AG09309 (cell line): ENCODE results near the gene MDP1.

Experiments
- DNase-seq: peaks from one replicate; pipeline ENCODE4 v3.0.0-alpha.2; 2010; ENCODE audit warnings: low read depth
- H3K4me3 ChIP-seq: 2 replicates; pipeline ENCODE4 v1.5.1; 2011; ENCODE audit warnings: mild to moderate bottlenecking, low read depth, low read length, moderate library complexity; ENCODE audit not compliant: control insufficient read depth
- TF ChIP-seq, protein P1 (sequence below): IDR thresholded peaks from 2 replicates; pipeline ENCODE4 v1.5.1; 2011; ENCODE audit warnings: mild to moderate bottlenecking, low read depth, low read length, inconsistent platforms; ENCODE audit not compliant: insufficient read depth, control insufficient read depth; ENCODE audit errors: missing control alignments

Gene MDP1

DNA sequence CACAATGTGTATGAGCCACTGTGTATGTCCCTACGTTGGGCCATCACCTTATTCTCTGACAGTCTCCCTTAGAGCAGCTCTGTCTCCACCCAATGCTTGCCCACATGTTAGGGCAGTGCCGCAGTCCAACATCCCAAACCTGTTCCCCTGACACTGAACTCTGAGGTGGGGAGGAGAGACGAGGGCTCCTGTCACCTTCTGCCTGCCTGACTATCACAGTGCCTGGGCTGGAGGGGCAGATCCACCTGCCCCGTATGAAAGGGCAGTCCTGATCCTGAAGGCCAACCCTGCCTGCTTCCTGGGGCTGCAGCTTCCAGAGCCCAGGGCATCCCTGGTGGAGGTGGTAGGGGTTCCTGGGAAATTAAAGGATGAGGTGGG, 44.9 kb upstream of the MDP1 start:
- TF ChIP-seq, protein P1, sequence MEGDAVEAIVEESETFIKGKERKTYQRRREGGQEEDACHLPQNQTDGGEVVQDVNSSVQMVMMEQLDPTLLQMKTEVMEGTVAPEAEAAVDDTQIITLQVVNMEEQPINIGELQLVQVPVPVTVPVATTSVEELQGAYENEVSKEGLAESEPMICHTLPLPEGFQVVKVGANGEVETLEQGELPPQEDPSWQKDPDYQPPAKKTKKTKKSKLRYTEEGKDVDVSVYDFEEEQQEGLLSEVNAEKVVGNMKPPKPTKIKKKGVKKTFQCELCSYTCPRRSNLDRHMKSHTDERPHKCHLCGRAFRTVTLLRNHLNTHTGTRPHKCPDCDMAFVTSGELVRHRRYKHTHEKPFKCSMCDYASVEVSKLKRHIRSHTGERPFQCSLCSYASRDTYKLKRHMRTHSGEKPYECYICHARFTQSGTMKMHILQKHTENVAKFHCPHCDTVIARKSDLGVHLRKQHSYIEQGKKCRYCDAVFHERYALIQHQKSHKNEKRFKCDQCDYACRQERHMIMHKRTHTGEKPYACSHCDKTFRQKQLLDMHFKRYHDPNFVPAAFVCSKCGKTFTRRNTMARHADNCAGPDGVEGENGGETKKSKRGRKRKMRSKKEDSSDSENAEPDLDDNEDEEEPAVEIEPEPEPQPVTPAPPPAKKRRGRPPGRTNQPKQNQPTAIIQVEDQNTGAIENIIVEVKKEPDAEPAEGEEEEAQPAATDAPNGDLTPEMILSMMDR, result no peak
- DNase-seq, result no peak

DNA sequence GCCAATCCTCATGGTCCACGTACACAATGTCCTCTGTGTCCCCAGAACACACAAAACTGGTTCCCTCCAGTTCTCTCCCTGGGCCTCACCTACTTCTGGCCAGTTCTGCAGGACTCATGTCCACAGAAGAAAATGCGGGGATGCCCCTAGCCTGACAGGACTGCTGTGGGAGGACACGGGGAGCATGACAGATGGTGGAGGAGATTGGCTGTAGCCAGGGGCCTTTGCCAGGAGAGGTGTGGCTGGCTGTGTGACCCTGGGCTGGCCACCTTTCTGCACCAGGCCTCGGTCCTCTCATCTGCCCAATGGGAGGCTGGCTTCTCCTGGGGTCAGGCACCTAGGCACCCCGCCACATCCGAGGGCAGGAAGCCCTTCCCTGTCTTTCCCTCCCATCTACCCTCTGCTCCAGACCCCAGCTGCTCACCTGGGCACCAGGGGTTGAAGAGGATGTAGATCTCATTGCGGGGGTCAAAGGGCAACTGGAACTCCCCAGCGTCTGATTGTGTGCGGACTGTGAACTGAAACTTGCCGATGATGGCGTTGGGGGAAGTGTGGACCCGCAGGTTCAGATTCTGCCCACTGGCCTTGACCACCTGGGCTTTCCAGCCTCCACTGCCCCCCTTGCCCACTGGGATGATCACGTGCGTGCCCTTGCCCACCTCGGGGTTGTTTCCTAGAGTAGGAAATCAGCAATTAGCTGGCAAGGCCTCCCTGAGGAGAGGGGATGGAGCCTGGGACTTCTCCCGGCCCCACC, 44.3 kb upstream of the MDP1 start:
- TF ChIP-seq, protein P1, result no peak
- no peak for DNase-seq
- no peak overlapping the region for H3K4me3 ChIP-seq

More for the DNA sequence above, 44.9 kb upstream of the MDP1 start:
- H3K4me3 ChIP-seq, result no peak overlapping the region

GRCh38 chr14:24259282-24260025, 43.6 kb upstream of the MDP1 start:
- H3K4me3 ChIP-seq, result no peak overlapping the region
- TF ChIP-seq, protein P1, result no peak
- no peak for DNase-seq

DNA sequence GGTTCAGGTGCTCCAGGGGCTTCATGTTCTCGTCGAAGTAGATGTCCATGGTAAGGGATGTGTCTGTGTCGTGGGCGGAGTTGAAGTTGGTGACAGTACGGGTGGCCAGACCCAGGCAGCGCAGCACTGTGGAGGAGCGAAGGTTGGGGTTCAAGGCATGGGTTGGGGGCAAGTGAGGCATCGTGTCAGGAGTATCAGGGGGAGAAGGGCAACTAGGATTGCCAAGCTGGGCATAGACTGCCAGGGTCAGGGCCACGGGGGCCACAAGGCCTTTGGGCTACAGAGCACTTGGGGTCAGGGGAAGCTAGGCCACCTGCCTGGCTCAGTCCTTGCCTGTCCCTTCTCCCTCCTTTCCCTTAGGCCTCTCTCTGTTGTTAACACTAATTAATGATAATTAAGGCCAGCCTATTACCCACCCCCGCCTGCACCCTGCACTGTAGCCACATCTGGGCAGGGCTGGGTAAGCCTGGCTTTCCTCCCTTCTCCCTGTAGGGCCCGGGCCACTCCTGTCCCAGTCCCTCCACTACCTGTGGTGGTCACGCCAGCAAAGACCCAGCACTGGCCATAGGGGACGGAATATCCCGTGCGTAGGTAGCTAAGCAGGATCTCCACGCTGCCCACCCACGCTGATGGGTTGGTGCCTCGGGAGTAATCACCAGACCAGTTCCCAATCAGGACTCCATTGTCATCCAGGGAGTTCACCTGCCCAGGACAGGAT, 42.8 kb upstream of the MDP1 start:
- DNase-seq, result no peak
- TF ChIP-seq, protein P1, result no peak
- no peak overlapping the region for H3K4me3 ChIP-seq

DNA sequence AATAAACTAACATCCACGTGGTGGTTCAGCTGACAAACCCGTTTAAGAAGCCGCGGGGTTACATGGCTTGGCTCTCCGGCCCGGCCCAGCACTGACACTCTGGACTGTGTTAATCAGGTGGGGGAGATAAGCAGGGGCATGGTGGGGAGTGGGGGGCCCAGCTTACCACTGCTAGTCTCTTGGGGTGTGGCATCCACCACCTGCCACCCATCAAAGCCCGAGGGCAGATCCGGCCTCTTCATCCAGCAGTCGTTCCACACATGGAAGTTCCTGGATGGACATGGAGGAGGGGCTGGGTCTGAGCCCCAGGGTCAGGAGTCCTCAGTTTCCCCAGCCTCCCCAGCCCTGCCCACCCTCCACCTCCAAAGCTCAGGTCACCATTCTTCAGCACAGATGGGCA, 42.3 kb upstream of the MDP1 start:
- no peak for DNase-seq
- no peak overlapping the region for H3K4me3 ChIP-seq
- TF ChIP-seq, protein P1, result no peak

GRCh38 chr14:24256960-24257359, 41.1 kb upstream of the MDP1 start:
- TF ChIP-seq, protein P1, result no peak
- DNase-seq, result no peak
- no peak overlapping the region for H3K4me3 ChIP-seq
